ENCODE measurements around the gene MOB1B. TPM values are rescaled to one million over a fixed set of nuclear protein-coding genes. Genes with fewer than 3 reads are reported as not detected.

MOB1B gene
- total RNA-seq, 2 donors from 2014 or later: 17.7 to 26.0 TPM

DNA sequence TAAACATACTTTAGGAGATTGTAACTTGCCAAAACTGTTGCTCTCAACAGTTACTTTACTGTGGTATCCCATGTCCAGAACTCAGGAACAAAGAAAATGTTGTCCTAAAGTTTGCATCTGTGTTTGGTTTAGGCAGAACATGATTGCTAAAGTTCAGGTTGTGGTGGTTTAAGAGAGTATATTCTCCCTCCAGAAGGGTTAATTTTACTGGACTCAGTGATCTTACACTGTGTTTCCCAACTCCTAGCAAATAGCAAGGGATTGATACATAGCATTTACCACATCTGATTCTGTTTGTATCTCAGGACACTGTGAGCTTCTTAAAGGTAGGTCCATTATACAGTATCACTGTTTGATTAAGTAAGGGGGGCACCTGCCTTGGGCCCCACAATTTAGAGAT, 78.0 kb downstream of the MOB1B start:
- H3K27me3 ChIP-seq (replicated peaks; ENCODE audit: insufficient read depth): no peaks in the 10 kb centered on the region
- no peaks in the 10 kb centered on the region for H3K9me3 ChIP-seq
- TF ChIP-seq, protein P1, sequence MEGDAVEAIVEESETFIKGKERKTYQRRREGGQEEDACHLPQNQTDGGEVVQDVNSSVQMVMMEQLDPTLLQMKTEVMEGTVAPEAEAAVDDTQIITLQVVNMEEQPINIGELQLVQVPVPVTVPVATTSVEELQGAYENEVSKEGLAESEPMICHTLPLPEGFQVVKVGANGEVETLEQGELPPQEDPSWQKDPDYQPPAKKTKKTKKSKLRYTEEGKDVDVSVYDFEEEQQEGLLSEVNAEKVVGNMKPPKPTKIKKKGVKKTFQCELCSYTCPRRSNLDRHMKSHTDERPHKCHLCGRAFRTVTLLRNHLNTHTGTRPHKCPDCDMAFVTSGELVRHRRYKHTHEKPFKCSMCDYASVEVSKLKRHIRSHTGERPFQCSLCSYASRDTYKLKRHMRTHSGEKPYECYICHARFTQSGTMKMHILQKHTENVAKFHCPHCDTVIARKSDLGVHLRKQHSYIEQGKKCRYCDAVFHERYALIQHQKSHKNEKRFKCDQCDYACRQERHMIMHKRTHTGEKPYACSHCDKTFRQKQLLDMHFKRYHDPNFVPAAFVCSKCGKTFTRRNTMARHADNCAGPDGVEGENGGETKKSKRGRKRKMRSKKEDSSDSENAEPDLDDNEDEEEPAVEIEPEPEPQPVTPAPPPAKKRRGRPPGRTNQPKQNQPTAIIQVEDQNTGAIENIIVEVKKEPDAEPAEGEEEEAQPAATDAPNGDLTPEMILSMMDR (IDR thresholded peaks at IDR 0.05): no peak
- H3K27ac ChIP-seq: no peak overlapping the region
- no peak overlapping the region for H3K4me3 ChIP-seq
- peaks cover 4% of the 10 kb centered on the region for H3K36me3 ChIP-seq
- DNase-seq (ENCODE audit: low spot score): no peak
- H3K4me1 ChIP-seq (ENCODE audit: control insufficient read depth in 1 of 2, low read depth in 2 of 2): no peaks in the 10 kb centered on the region
- no peak for ATAC-seq (ENCODE audit: insufficient number of reproducible peaks, low FRiP score, low read depth)

GRCh38 chr4:70984106-70984505, 81.9 kb downstream of the MOB1B start:
- Histone ChIP-seq H3K27ac (no peak overlapping the region), H3K4me3 (no peak overlapping the region), H3K9me3 (no peaks in the 10 kb centered on the region), H3K4me1 (ENCODE audit: control insufficient read depth in 1 of 2, low read depth in 2 of 2) (no peaks in the 10 kb centered on the region), H3K36me3 (no peaks in the 10 kb centered on the region), H3K27me3 (replicated peaks; ENCODE audit: insufficient read depth) (no peaks in the 10 kb centered on the region)
- no peak for DNase-seq (ENCODE audit: low spot score)
- no peak for ATAC-seq (ENCODE audit: insufficient number of reproducible peaks, low FRiP score, low read depth)
- TF ChIP-seq, protein P1 (IDR thresholded peaks at IDR 0.05): no peak

GRCh38 chr4:70984589-70984988, 82.4 kb downstream of the MOB1B start:
- DNase-seq (ENCODE audit: low spot score): no peak
- Histone ChIP-seq H3K4me1 (ENCODE audit: control insufficient read depth in 1 of 2, low read depth in 2 of 2) (no peaks in the 10 kb centered on the region), H3K27me3 (replicated peaks; ENCODE audit: insufficient read depth) (no peaks in the 10 kb centered on the region), H3K9me3 (no peaks in the 10 kb centered on the region), H3K36me3 (no peaks in the 10 kb centered on the region), H3K4me3 (no peak overlapping the region), H3K27ac (no peak overlapping the region)
- ATAC-seq (ENCODE audit: insufficient number of reproducible peaks, low FRiP score, low read depth): no peak
- TF ChIP-seq, protein P1 (IDR thresholded peaks at IDR 0.05): no peak

DNA sequence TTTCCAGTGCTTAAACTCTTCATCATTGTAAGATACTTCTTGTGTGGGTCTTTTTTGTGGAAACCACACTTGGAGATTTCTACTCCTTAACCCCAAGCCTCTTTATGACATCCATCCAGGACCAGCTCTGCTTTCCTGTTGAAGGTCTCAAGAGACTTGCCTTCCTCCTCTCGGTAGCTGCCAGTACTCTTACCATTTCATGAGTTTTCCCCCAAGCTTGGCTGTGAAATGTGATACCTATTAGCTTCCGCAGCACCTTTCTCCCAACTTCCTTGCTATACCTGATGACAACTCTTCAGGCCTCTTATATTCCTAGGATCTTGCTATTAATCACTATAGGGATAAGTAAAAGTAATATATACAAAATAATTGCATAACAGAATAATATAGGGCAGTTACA, 89.4 kb downstream of the MOB1B start:
- ATAC-seq (ENCODE audit: insufficient number of reproducible peaks, low FRiP score, low read depth): no peak
- Histone ChIP-seq H3K27me3 (replicated peaks; ENCODE audit: insufficient read depth) (no peaks in the 10 kb centered on the region), H3K4me1 (ENCODE audit: control insufficient read depth in 1 of 2, low read depth in 2 of 2) (peaks cover 0 to 12% of the 10 kb centered on the region in 2 donors), H3K9me3 (no peaks in the 10 kb centered on the region), H3K27ac (no peak overlapping the region), H3K4me3 (no peak overlapping the region), H3K36me3 (no peaks in the 10 kb centered on the region)
- DNase-seq (ENCODE audit: low spot score): no peak
- TF ChIP-seq, protein P1 (IDR thresholded peaks at IDR 0.05): no peak

- Histone ChIP-seq H3K4me3 (peak overlapping the region; percentile 84), H3K4me1 (ENCODE audit: control insufficient read depth in 1 of 2, low read depth in 2 of 2) (peaks cover 0 to 12% of the 10 kb centered on the region in 2 donors)
- ATAC-seq (ENCODE audit: insufficient number of reproducible peaks, low FRiP score, low read depth): no peak
Measured at GRCh38 chr4:70992391-70992881, 90.3 kb downstream of the MOB1B start.

More at GRCh38 chr4:70992391-70992881, 90.3 kb downstream of the MOB1B start:
- H3K27ac ChIP-seq: no peak overlapping the region
- TF ChIP-seq, protein P1 (IDR thresholded peaks at IDR 0.05): no peak
- no peak for DNase-seq (ENCODE audit: low spot score)
- H3K36me3 ChIP-seq: no peaks in the 10 kb centered on the region
- no peaks in the 10 kb centered on the region for H3K27me3 ChIP-seq (replicated peaks; ENCODE audit: insufficient read depth)
- H3K9me3 ChIP-seq: no peaks in the 10 kb centered on the region

Data from thoracic aorta (tissue), 2 donors.